Hindlimb muscle (tissue), 1 donor: ENCODE results near the gene PAXIP1. TPM values are rescaled to one million over a fixed set of nuclear protein-coding genes. Genes with fewer than 3 reads are reported as not detected.
"Not testable (repeated sequence)": the region's sequence is repeated elsewhere in the genome, so short reads cannot be mapped to it uniquely, and the experiment has no call there.

ENCODE experiments used
- DNase-seq: peaks from one replicate; pipeline ENCODE4 v3.0.0-alpha.2; 2013
- polyA plus RNA-seq: library from polyadenylated mRNA; unstranded; fragments of 120-200 nt; gene quantifications from one replicate; pipeline ENCODE4 v1.2.1, GENCODE V29; 2013; ENCODE audit not compliant: insufficient read length

PAXIP1 gene, protein sequence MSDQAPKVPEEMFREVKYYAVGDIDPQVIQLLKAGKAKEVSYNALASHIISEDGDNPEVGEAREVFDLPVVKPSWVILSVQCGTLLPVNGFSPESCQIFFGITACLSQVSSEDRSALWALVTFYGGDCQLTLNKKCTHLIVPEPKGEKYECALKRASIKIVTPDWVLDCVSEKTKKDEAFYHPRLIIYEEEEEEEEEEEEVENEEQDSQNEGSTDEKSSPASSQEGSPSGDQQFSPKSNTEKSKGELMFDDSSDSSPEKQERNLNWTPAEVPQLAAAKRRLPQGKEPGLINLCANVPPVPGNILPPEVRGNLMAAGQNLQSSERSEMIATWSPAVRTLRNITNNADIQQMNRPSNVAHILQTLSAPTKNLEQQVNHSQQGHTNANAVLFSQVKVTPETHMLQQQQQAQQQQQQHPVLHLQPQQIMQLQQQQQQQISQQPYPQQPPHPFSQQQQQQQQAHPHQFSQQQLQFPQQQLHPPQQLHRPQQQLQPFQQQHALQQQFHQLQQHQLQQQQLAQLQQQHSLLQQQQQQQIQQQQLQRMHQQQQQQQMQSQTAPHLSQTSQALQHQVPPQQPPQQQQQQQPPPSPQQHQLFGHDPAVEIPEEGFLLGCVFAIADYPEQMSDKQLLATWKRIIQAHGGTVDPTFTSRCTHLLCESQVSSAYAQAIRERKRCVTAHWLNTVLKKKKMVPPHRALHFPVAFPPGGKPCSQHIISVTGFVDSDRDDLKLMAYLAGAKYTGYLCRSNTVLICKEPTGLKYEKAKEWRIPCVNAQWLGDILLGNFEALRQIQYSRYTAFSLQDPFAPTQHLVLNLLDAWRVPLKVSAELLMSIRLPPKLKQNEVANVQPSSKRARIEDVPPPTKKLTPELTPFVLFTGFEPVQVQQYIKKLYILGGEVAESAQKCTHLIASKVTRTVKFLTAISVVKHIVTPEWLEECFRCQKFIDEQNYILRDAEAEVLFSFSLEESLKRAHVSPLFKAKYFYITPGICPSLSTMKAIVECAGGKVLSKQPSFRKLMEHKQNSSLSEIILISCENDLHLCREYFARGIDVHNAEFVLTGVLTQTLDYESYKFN
- 12.2 TPM for polyA plus RNA-seq

DNA sequence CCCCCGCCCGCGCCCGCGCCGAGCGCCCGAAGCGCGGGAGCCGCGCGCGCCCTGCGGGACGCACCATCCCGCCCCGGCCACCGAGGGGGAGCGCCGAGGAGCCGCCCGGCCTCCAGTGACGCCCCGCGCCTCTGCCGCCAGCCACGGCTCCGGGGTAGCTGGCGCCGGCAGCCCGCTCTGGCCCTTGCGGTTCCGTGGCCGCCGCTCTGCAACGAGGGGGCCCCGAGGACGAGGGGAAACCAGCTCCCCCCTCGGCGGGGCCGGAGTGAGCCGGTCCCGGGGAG, at the start of gene PAXIP1:
TSS of gene PAXIP1 (minus strand) at position 33 of the 284 bp plus-strand sequence. CDS start 195 bp downstream, outside the sequence.
- DNase-seq: no peak

DNA sequence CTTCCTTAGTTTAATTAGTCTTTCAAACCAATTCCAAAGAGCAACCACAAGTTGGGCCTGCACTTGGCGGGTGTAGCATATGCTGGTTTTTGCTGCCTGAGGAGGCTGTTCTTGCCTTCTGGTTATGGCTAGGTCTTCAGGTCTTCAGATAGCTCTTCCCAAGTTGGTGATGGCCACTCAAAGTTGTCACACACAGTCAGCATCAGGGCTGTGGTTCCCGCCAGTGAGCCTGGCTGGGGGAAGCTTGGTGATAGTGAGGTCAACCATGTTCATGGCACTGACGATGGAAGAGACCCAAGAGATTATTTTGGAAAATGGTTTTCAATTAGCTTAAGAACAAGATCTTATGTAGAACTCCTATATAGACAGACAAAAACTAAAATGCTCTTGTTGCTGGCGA, 48.4 kb upstream of the PAXIP1 start:
- DNase-seq: no peak

DNA sequence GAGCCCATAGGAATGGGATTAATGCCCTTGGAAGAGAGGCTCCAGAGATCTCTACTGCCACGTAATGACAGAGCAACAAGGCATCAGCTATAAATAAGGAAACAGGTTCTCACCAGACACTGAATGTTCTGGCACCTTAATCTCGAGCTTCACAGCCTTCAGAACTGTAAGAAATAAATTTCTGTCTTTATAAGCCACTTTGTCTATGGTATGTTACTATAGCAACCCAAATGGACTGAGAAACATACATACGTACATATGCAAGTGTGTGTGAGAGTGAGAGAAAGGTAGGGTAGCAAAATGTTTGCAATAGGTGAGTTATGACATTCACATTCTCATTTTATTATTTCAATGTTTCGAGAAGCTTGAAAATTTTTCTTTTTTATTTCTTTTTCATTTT, 45.1 kb upstream of the PAXIP1 start:
- DNase-seq: no peak

DNA sequence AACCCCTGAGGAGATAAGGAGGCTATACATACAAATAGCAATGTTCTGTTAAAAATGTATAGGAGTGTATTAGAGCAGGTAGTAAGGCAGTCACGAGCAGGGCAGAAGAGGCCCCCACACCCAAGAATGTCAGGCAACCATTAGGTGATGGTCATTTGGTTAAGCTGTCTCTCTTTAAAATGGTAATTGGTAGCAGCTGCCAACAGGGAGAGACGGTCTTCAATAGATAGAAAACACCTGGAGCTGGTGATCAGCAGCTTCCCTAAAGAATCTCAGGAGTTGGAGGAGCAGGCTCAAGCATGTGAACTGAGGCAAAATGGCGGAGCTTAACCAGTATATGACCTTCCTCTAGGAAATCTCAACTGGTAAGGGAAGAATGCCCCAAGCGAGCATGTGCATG, 40.8 kb upstream of the PAXIP1 start:
- no peak for DNase-seq

DNA sequence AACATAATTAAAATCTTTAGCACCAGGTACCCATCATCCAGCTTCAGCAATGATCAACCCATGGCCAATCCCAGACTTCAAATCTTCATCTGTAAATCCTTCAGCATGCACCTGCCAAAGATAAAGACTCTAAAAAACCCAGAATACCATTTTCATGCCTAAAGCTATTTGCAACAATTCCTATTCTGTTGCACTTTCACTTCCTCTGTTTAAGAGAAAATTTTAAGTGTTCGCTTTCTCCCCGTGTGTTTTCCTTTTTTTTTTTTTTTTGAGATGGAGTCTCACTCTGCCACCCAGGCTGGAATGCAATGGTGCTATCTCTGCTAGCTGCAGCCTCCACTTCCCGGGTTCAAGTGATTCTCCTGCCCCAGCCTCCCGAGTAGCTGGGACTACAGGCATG, 35.4 kb upstream of the PAXIP1 start:
- no peak for DNase-seq

DNA sequence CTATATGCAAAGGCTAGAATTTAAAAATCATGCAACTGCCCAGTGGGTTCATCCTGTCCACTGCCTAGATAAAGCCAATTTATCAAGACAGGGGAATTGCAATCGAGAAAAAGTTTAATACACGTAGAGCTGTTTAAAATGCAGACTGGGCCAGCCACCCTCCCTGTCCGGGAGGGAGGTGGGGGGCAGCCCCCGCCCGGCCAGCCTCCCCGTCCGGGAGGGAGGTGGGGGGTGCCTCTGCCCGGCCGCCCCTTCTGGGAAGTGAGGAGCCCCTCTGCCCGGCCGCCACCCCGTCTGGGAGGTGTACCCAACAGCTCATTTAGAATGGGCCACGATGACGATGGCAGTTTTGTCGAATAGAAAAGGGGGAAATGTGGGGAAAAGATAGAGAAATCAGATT, 31.6 kb upstream of the PAXIP1 start:
- DNase-seq: not testable (repeated sequence)

DNA sequence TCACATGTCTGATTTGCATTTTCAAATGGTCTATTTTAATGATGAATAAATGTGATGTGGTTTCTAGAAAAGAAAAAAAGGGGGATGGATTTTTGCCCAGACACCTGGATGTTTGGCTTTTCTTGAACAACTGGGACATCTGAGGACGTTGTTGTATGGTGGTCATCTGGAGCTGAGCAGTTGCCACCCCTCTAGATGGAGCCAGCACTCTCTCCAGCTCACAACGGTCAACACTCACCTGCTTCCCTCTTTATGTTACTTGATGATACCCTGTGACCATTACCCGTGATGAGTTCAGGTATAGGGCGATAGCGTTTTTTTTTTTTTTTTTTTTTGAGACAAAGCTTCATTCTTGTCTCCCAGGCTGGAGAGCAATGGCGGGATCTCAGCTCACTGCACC, 30.1 kb upstream of the PAXIP1 start:
- DNase-seq: no peak

DNA sequence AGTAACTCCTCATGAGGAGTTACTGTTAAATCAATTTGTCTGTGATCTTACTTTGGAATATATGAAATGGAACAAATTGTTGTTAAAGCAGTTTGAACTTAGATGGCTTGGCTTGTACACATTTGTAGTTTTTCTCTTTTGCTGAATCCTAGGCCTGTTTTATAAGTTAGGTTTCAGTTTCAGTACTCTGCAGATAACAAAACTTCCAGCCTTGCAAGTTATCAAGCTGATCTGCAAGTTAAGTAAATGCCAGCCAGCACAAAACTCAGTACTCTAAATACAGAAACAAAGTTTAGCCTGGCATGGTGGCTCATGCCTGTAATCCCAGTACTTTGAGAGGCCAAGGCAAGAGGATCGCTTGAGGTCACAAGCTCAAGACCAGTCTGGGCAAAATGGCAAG, 25.0 kb upstream of the PAXIP1 start:
- no peak for DNase-seq

DNA sequence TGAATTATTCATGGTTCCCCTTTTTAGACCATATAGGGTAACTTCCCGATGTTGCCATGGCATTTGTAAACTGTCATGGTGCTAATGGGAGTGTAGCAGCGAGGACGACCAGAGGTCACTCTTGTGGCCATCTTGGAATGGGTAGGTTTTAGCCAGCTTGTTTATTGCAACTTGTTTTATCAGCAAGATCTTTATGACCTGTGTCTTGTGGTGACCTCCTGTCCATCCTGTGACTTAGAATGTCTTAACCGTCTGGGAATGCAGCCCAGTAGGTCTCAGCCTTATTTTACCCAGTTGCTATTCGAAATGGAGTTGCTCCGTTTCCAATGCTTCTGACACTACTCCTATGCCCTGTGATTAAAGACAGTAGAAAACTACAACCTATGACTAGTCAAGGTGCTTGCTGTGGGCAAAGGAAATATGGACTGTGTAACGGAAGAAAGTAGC, 18.8 kb upstream of the PAXIP1 start:
- no peak for DNase-seq

DNA sequence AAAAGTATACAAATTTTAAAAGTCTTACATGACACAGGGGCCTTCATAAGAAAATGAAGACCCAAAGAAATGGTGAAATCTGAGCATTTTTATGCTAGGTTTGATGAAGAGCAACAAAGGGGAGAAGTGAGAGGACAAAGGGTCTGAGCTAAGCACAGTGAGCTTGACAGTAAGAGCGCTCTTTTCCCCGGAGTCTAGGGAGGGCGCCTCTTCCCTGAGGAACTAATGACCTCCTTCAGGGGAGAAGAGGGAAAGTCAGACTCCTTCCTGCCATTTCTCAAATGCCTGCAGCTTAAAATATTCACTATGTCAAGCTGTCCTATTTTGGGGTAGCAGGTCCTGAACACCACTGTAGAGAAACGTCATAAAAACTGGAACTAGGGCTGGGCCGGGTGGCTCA, 18.1 kb upstream of the PAXIP1 start:
- no peak for DNase-seq

DNA sequence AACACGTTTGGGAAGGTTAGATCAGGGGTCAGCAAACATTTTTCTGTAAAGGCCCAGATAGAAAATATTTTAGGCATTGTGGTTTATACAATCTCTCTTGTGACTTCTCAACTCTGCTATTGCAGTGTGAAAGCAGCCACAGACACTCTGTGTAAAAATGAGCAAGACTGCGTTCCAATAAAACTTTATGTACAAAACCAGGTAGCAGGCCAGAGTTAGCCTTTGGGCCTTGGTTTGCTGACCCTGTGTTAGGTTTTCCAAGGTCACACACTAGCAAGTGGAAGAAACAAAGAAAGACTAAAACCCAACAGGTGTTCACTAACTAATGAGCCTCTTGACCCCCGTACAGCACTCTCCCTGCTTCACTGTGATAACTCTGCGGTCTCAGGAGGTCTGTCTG, 14.9 kb upstream of the PAXIP1 start:
- DNase-seq: no peak

DNA sequence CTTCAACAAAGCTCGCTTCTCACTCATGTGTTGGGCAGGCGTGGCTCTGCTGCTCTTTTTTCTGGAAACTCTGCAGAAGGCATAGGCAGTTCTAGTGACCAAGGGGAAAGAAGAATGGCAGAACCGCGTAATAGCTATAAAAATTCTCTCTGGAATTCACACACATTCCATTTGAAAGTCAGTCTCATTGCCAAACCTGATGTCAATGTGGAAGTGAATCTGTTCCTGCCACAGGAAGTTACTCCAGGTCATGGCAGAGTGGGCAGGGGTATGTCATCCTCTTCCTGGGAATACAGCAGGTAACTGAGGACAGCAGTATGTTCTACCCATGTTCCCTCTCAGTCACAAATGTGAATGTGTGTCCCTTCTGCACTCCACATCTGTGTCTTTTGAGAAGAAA, 8.2 kb upstream of the PAXIP1 start:
- no peak for DNase-seq

DNA sequence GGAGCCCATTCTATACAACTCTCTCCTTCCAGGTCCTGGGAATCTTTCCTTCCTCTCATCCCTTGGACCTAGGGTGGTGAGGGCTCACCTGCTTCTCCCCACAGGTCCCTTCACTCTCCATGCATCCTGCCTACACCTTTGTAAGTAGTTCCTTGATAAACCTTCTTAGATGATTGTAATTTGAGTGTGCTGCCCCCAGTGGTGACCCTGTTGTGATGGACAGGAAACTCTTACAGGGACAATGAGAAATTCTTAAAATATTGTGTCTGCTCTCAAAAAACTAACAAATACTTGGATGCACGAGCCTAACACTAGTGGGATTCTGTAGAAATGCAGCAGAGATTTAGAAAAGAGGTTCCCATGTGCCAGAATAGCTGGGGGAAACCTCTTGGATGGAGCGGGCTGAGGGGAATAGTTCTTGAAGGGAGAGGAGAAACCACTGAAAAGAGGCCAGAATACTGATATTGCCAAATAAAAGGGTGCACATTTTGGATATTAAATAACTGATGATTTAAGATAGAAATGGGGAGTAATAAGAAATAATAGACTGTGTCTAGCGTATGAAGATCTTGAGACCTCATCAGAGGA, 6.7 kb upstream of the PAXIP1 start:
- no peak for DNase-seq

DNA sequence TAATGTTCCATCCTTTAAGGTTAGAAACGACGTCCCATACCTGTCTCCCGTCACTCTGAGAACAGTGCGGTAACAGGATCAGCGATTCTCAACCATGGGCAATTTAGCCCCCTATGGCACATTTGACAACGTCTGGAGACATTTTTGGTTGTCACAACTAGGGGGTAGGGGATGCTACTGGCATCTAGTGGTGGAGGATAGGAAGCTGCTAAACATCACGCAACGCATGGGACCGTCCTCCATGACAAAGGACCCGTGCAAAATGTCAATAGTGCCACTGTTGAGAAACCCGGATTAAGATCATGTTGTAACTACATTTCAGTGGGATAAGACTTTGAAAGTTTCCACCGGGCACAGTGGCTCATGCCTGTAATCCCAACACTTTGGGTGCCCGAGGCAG, 5.0 kb upstream of the PAXIP1 start:
- no peak for DNase-seq

DNA sequence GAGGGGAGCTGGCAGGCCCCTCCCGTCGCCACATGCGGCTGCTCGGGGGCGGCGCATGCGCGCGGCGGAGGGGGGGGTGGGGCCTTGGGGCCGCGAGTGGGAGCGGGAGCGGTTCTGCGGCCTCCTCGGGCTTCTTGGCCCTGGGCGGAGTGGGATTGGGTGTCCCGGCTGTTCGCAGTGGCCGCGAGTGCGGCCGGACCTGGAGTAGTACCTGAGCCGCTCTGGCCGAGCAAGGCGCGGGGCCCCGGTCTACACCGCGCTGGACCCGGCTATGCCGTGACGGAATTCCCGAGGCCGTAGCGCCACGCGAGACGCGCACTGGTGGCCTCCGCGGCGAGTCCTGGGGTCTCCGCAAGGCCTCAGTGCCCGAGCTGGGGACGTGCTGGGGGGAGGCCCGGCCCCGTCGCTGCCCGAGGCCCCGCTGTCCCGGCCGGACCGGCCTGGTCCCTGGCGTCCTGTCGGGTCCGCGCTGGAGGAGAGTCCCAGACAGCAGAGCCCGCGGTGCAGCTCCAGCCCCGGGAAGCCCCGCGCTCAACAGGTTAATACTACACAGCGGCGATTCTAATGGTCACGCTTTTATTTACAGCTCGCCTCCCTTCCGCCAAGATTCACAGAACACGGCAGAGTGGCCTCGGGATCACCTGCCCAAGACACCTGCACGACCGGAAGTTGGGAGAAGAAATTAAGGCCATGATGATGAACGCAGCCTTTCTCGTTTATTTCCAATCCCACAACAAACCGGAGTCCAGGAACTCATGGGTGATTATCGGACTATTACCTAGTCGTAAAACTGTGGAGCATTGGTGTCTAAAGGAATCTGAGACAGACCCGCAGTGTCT, 671 bp upstream of the PAXIP1 start:
- peak; percentile 91 for DNase-seq

DNA sequence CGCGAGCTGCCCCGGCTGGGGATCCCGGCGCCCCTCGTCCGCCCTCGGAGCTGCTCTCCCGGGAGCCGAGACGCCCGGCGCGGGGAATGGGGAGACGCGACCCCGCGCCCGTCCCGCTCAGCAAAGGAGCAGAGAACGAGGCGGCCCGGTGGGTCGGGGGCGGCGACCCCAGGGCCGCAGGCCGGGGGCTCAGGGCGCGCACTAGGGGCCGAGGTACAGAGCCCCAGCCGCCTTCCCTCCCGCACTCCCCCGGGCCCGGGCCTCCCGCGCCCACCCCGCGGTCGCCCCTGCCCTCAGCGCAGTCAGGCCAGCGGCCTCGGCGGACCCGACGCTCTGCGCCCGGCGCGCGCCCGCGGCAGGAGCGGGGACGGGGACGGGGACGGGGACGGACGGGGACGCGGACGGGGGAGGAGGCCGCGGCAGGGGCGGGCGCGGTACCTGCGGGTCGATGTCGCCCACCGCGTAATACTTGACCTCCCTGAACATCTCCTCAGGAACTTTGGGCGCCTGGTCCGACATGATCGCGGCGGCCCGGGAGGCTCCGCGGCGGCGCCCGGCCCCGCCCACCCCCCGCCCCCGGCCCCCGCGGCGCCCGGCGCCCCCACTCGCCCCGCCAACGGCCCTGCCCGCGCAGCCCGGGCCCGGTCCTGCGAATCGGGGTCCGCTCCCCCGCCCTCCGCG, 373 bp downstream of the PAXIP1 start:
- peak; percentile 51 for DNase-seq

DNA sequence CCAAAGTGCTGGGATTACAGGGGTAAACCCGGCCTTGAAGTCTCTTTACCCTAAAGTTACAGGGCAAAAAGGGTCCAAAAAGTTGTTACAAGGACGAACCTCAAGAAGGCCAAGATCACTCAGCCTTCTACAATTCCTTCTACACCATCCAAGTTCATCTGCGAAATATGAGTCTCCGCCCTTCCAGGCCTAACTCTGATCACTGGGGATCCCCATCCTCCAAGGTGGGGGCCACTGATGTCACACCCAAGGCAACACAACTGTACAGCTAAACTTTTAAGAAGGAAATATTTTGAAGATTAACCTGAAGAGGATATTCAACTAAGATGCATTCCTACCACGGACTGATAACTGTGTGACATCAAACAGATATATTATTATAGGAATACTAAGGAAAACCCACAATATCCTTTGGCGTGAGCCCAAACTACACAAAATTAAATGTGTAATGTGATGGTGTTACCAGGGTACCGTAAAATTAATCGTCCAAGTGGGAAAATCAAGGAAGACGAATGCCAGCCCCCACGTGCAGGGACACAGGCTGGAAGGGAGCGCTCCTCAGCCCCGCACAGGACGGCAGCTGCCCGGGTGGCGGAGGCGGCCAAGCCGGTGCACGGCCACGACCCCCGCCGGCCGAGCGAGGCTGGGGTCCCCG, 1.0 kb downstream of the PAXIP1 start:
- DNase-seq: no peak

DNA sequence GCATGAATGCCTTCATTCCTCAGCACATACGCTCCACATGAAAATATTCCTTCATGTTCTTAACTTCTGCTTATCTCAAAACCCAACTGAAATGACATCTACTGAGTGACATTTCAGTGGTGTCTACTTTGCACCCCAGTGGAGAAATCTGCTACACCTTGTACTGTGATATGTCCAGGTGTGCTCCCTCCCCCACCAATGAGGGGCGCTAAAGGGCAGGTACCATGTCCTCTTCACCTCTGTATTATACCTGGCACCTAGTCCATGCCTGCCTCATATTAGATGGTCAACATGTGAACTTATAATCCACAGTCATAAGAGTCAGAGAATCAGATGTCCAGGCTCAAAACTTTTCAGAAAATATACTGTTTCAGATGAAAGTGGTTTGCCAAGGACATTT, 2.1 kb downstream of the PAXIP1 start:
- no peak for DNase-seq

DNA sequence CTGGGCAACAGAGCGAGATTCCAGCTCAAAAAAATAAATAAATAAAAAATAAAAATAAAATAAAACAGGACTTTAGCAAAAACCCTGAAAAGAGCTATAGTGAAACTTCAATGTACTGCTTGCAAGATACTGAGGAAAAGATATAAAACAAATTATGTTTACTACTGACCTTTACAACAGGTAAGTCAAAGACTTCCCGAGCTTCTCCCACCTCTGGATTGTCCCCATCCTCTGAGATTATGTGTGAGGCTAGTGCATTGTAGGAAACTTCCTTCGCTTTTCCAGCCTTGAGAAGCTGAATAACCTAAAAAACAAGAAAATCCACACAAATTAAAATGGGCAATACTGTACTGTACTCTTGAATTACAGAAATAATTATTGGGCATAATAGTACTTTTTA, 4.4 kb downstream of the PAXIP1 start:
- no peak for DNase-seq

DNA sequence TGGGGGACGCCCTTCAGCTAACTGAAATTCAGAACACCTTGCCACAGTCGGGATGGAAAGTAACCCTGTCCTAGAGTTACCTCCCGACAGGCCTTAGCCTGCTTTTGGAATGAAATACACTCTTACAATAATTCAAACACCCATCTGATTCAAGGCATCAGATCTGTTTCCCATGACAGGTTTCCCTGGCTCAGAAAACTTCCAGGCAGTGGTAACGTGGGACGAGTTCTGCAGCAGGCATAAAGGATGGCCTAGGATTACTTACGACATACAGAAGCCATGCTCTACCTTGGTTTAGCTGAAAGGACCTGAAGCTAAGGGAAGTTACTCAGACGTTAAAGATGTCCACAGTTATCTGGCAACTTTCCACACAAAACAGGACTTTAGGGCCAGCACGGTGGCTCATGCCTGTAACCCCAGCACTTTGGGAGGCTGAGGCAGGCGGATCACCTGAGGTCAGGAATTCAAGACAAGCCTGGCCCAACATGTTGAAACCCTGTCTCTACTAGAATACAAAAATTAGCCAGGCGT, 5.0 kb downstream of the PAXIP1 start:
- no peak for DNase-seq

DNA sequence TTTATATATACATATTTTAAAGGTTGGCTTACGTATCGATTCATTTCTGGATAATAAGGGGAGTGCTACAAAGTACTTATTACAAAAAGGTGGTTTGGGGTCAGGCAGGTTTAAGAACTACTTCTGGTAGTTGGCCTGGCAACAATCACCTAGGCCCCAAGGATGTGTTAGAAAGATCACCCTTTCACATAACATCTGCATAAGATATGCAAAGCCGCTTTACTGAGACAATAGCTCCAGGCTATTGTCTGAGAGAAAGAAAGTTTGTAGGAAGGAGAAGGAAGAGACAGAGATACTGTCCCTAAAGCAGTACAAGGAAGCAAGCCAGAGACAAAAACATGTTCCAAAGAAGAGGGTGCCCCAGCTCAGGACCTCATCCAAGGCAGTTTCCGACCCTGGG, 6.2 kb downstream of the PAXIP1 start:
- no peak for DNase-seq
